CD4-positive, alpha-beta memory T cell (primary cell): ENCODE data around the gene C12orf75. TPM values are rescaled to one million over a fixed set of nuclear protein-coding genes. Genes with fewer than 3 reads are reported as not detected.

Experiments used
- CTCF ChIA-PET: fragments of 350-600 bp; sonication (Branson Sonifier 250); formaldehyde crosslinking; loops from one replicate; lab custom pipeline; 2021; ENCODE audit warnings: inconsistent platforms; ENCODE audit not compliant: partially characterized antibody; lab: Charles Lee
- POLR2A ChIA-PET: fragments of 350-600 bp; sonication (Branson Sonifier 250); formaldehyde crosslinking; loops from one replicate; lab custom pipeline; 2021; ENCODE audit not compliant: partially characterized antibody; lab: Charles Lee
- DNase-seq, 5 donors: peaks; one replicate each; pipeline versions ENCODE4 v3.0.0 to v3.0.0-alpha.2; 2020 to 2022; ENCODE audit warnings: mixed read lengths in 1 of 5
- H3K27ac ChIP-seq: one replicate; pipeline ENCODE4 v1.7.0; 2013; ENCODE audit warnings: low read depth, low read length
- H3K27me3 ChIP-seq: 2 replicates; pipeline ENCODE4 v1.7.0; 2013; ENCODE audit warnings: mild to moderate bottlenecking, low read length, moderate library complexity; ENCODE audit not compliant: insufficient read depth
- H3K36me3 ChIP-seq: 2 replicates; pipeline ENCODE4 v1.7.0; 2013; ENCODE audit warnings: mild to moderate bottlenecking, low read length, moderate library complexity; ENCODE audit not compliant: insufficient read depth
- H3K4me1 ChIP-seq: 2 replicates; pipeline ENCODE4 v1.7.0; 2013; ENCODE audit warnings: mild to moderate bottlenecking, low read length, moderate library complexity; ENCODE audit not compliant: insufficient read depth
- H3K4me3 ChIP-seq, 2 donors: one replicate each; pipeline ENCODE4 v1.7.0; 2013; ENCODE audit warnings: low read length in 2 of 2, mild to moderate bottlenecking in 1 of 2
- H3K9me3 ChIP-seq, 2 donors: one replicate each; pipeline ENCODE4 v1.7.0; 2013; ENCODE audit warnings: low read length in 2 of 2, control low read depth in 1 of 2; ENCODE audit not compliant: control insufficient read depth in 1 of 2
- H3K27ac Mint-ChIP-seq, 7 donors: one replicate each; pipeline ENCODE4 v1.8.0; 2020 to 2021; ENCODE audit warnings: mixed read lengths in 7 of 7, mild to moderate bottlenecking in 6 of 7, inconsistent platforms in 3 of 7, moderate library complexity in 3 of 7
- H3K27me3 Mint-ChIP-seq, 2 donors: one replicate each; pipeline ENCODE4 v1.8.0; 2020 to 2021; ENCODE audit warnings: mixed read lengths in 2 of 2
- H3K36me3 Mint-ChIP-seq, 2 donors: one replicate each; pipeline ENCODE4 v1.8.0; 2020 to 2021; ENCODE audit warnings: mixed read lengths in 2 of 2, inconsistent platforms in 1 of 2, mild to moderate bottlenecking in 1 of 2
- H3K4me1 Mint-ChIP-seq, 4 donors: one replicate each; pipeline ENCODE4 v1.8.0; 2020 to 2021; ENCODE audit warnings: mixed read lengths in 4 of 4, mild to moderate bottlenecking in 1 of 4
- H3K4me3 Mint-ChIP-seq, 8 donors: one replicate each; pipeline ENCODE4 v1.8.0; 2020 to 2021; ENCODE audit warnings: mixed read lengths in 8 of 8, mild to moderate bottlenecking in 7 of 8, moderate library complexity in 6 of 8, inconsistent platforms in 3 of 8
- H3K9me3 Mint-ChIP-seq, 8 donors: one replicate each; pipeline ENCODE4 v1.8.0; 2020 to 2021; ENCODE audit warnings: mixed read lengths in 8 of 8, mild to moderate bottlenecking in 5 of 8, inconsistent platforms in 3 of 8, moderate library complexity in 1 of 8
- intact Hi-C: fragments of 100-400 bp; cut with micrococcal nuclease; formaldehyde crosslinking; loops from one replicate; pipeline ENCODE4 v1.15.1; 2023
- polyA plus RNA-seq, 2 donors: library from polyadenylated mRNA; unstranded; fragments of 300-500 nt; fragmentation: Illumina TruSeq; gene quantifications; one replicate each; pipeline ENCODE4 v1.2.3, GENCODE V29; 2021
- total RNA-seq, 2 experiments: library from RNA; stranded (reverse); gene quantifications; one replicate each; pipeline ENCODE4 v1.2.3, GENCODE V29; 2021

C12orf75 gene
- total and polyA plus RNA-seq, 4 experiments from 2014 or later = 12.1 to 117 (median 49.0) TPM

- Mint-ChIP-seq H3K4me3 (no peak overlapping the region), H3K9me3 (peaks cover 5 to 13% (median 10%) of the 10 kb centered on the region in 8 donors), H3K27me3 (no peaks in the 10 kb centered on the region), H3K27ac (no peak overlapping the region), H3K36me3 (peaks cover 17 to 18% of the 10 kb centered on the region in 2 donors), H3K4me1 (no peaks in the 10 kb centered on the region)
- Histone ChIP-seq H3K27ac (no peak overlapping the region), H3K4me1 (no peaks in the 10 kb centered on the region), H3K36me3 (no peaks in the 10 kb centered on the region), H3K9me3 (no peaks in the 10 kb centered on the region), H3K4me3 (no peak overlapping the region), H3K27me3 (no peaks in the 10 kb centered on the region)
- intact Hi-C loops = no loop called here
- ChIA-PET CTCF (no interaction called here), POLR2A (no interaction called here)
- no peak for DNase-seq
Measured at GRCh38 chr12:105396983-105397382, 66.5 kb downstream of the C12orf75 start.

- POLR2A ChIA-PET = no interaction called here
- no peak overlapping the region for H3K27ac ChIP-seq
- no peaks in the 10 kb centered on the region for H3K27me3 ChIP-seq
- no peaks in the 10 kb centered on the region for H3K27me3 Mint-ChIP-seq
- no peaks in the 10 kb centered on the region for H3K4me1 ChIP-seq
- intact Hi-C loops = no loop called here
- H3K4me3 ChIP-seq = no peak overlapping the region
- no peaks in the 10 kb centered on the region for H3K9me3 ChIP-seq
- DNase-seq = no peak
- peaks cover 17 to 18% of the 10 kb centered on the region in 2 donors for H3K36me3 Mint-ChIP-seq
- H3K4me3 Mint-ChIP-seq = no peak overlapping the region
- H3K9me3 Mint-ChIP-seq = peaks cover 5 to 13% (median 10%) of the 10 kb centered on the region in 8 donors
- no peaks in the 10 kb centered on the region for H3K4me1 Mint-ChIP-seq
- H3K27ac Mint-ChIP-seq = no peak overlapping the region
- no peaks in the 10 kb centered on the region for H3K36me3 ChIP-seq
- CTCF ChIA-PET = interaction anchor here (2.1 kb wide), 1 partner anchor 15 kb away, joined by 9 read pairs; no protein-coding TSS in a partner anchor
Measured at GRCh38 chr12:105398930-105399329, 68.4 kb downstream of the C12orf75 start.

- ChIA-PET POLR2A (no interaction called here), CTCF (interaction anchor here (2.1 kb wide), 1 partner anchor 15 kb away, joined by 9 read pairs; no protein-coding TSS in a partner anchor)
- H3K9me3 ChIP-seq = no peaks in the 10 kb centered on the region
- no peaks in the 10 kb centered on the region for H3K27me3 ChIP-seq
- H3K36me3 Mint-ChIP-seq = peaks cover 17 to 24% of the 10 kb centered on the region in 2 donors
- intact Hi-C loops = no loop called here
- H3K36me3 ChIP-seq = no peaks in the 10 kb centered on the region
- no peaks in the 10 kb centered on the region for H3K4me1 Mint-ChIP-seq
- no peak overlapping the region for H3K4me3 Mint-ChIP-seq
- H3K27ac Mint-ChIP-seq = no peak overlapping the region
- H3K27ac ChIP-seq = no peak overlapping the region
- peaks cover 5 to 15% (median 12%) of the 10 kb centered on the region in 8 donors for H3K9me3 Mint-ChIP-seq
- H3K27me3 Mint-ChIP-seq = no peaks in the 10 kb centered on the region
- H3K4me3 ChIP-seq = no peak overlapping the region
- no peaks in the 10 kb centered on the region for H3K4me1 ChIP-seq
- no peak for DNase-seq
Measured at GRCh38 chr12:105399428-105400081, 69.1 kb downstream of the C12orf75 start.

GRCh38 chr12:105400227-105400626 lies 69.7 kb downstream of the C12orf75 start:
- no peaks in the 10 kb centered on the region for H3K27me3 ChIP-seq
- no peaks in the 10 kb centered on the region for H3K4me1 ChIP-seq
- H3K9me3 Mint-ChIP-seq = peaks cover 5 to 20% (median 14%) of the 10 kb centered on the region in 8 donors
- intact Hi-C loops = no loop called here
- no peak overlapping the region for H3K4me3 ChIP-seq
- ChIA-PET CTCF (interaction anchor here (2.1 kb wide), 1 partner anchor 16 kb away, joined by 9 read pairs; no protein-coding TSS in a partner anchor), POLR2A (no interaction called here)
- H3K4me3 Mint-ChIP-seq = no peak overlapping the region
- H3K4me1 Mint-ChIP-seq = no peaks in the 10 kb centered on the region
- DNase-seq = no peak
- H3K9me3 ChIP-seq = no peaks in the 10 kb centered on the region
- H3K27ac ChIP-seq = no peak overlapping the region
- no peaks in the 10 kb centered on the region for H3K27me3 Mint-ChIP-seq
- H3K36me3 Mint-ChIP-seq = peaks cover 17 to 25% of the 10 kb centered on the region in 2 donors
- H3K27ac Mint-ChIP-seq = no peak overlapping the region
- H3K36me3 ChIP-seq = no peaks in the 10 kb centered on the region

- H3K9me3 Mint-ChIP-seq = peaks cover 5 to 20% (median 14%) of the 10 kb centered on the region in 8 donors
- ChIA-PET CTCF (interaction anchor here (2.1 kb wide), 1 partner anchor 17 kb away, joined by 9 read pairs; no protein-coding TSS in a partner anchor), POLR2A (no interaction called here)
- H3K4me3 Mint-ChIP-seq = no peak overlapping the region
- peaks cover 17 to 25% of the 10 kb centered on the region in 2 donors for H3K36me3 Mint-ChIP-seq
- no peaks in the 10 kb centered on the region for H3K4me1 ChIP-seq
- no peak overlapping the region for H3K4me3 ChIP-seq
- intact Hi-C loops = no loop called here
- H3K9me3 ChIP-seq = no peaks in the 10 kb centered on the region
- no peak overlapping the region for H3K27ac ChIP-seq
- H3K27me3 ChIP-seq = no peaks in the 10 kb centered on the region
- no peak for DNase-seq
- H3K27ac Mint-ChIP-seq = no peak overlapping the region
- H3K36me3 ChIP-seq = no peaks in the 10 kb centered on the region
- H3K4me1 Mint-ChIP-seq = no peaks in the 10 kb centered on the region
- no peaks in the 10 kb centered on the region for H3K27me3 Mint-ChIP-seq
Measured at GRCh38 chr12:105401198-105401597, 70.7 kb downstream of the C12orf75 start.

- H3K27me3 Mint-ChIP-seq = no peaks in the 10 kb centered on the region
- no peak for DNase-seq
- H3K36me3 ChIP-seq = no peaks in the 10 kb centered on the region
- H3K4me3 Mint-ChIP-seq = no peak overlapping the region
- no peaks in the 10 kb centered on the region for H3K27me3 ChIP-seq
- intact Hi-C loops = no loop called here
- H3K36me3 Mint-ChIP-seq = peaks cover 15 to 25% of the 10 kb centered on the region in 2 donors
- no peaks in the 10 kb centered on the region for H3K9me3 ChIP-seq
- no peak overlapping the region for H3K27ac ChIP-seq
- no peaks in the 10 kb centered on the region for H3K4me1 Mint-ChIP-seq
- no peaks in the 10 kb centered on the region for H3K4me1 ChIP-seq
- peaks cover 5 to 20% (median 13%) of the 10 kb centered on the region in 8 donors for H3K9me3 Mint-ChIP-seq
- ChIA-PET POLR2A (no interaction called here), CTCF (no interaction called here)
- no peak overlapping the region for H3K4me3 ChIP-seq
- H3K27ac Mint-ChIP-seq = no peak overlapping the region
Measured at GRCh38 chr12:105402366-105402765, 71.9 kb downstream of the C12orf75 start.

GRCh38 chr12:105403095-105403494 lies 72.6 kb downstream of the C12orf75 start:
- H3K9me3 Mint-ChIP-seq = peaks cover 2 to 18% (median 12%) of the 10 kb centered on the region in 8 donors
- DNase-seq = no peak
- POLR2A ChIA-PET = no interaction called here
- Histone ChIP-seq H3K4me3 (no peak overlapping the region), H3K9me3 (no peaks in the 10 kb centered on the region), H3K36me3 (no peaks in the 10 kb centered on the region), H3K27me3 (no peaks in the 10 kb centered on the region), H3K27ac (no peak overlapping the region), H3K4me1 (no peaks in the 10 kb centered on the region)
- H3K27me3 Mint-ChIP-seq = no peaks in the 10 kb centered on the region
- peaks cover 10 to 23% of the 10 kb centered on the region in 2 donors for H3K36me3 Mint-ChIP-seq
- no peak overlapping the region for H3K27ac Mint-ChIP-seq
- intact Hi-C loops = no loop called here
- no peaks in the 10 kb centered on the region for H3K4me1 Mint-ChIP-seq
- no peak overlapping the region for H3K4me3 Mint-ChIP-seq
- CTCF ChIA-PET = interaction anchor here (0.9 to 1.3 kb wide), 2 partner anchors 12 to 18 kb away, joined by 3 to 5 read pairs; no protein-coding TSS in a partner anchor
